Peyer's patch (tissue), 4 donors: ENCODE data around the gene SAMD4B.

ENCODE experiments used
- POLR2A ChIP-seq, 2 donors: fragments of 450-650 bp; IDR thresholded peaks; one replicate each; pipeline ENCODE4 v1.5.1; 2017; ENCODE audit warnings: antibody characterized with exemption in 2 of 2, mild to moderate bottlenecking in 2 of 2, moderate library complexity in 2 of 2
- TF ChIP-seq, protein P1 (sequence below), 6 experiments: fragments of 450-650 bp in 4 of 6; fragments of 200-600 bp in 2 of 6; sonication (generic) in 1 of 6; IDR thresholded peaks; one replicate each; pipeline ENCODE4 v1.5.1; 2017 to 2019; ENCODE audit warnings: antibody characterized with exemption in 6 of 6, mild to moderate bottlenecking in 3 of 6, moderate library complexity in 1 of 6

DNA sequence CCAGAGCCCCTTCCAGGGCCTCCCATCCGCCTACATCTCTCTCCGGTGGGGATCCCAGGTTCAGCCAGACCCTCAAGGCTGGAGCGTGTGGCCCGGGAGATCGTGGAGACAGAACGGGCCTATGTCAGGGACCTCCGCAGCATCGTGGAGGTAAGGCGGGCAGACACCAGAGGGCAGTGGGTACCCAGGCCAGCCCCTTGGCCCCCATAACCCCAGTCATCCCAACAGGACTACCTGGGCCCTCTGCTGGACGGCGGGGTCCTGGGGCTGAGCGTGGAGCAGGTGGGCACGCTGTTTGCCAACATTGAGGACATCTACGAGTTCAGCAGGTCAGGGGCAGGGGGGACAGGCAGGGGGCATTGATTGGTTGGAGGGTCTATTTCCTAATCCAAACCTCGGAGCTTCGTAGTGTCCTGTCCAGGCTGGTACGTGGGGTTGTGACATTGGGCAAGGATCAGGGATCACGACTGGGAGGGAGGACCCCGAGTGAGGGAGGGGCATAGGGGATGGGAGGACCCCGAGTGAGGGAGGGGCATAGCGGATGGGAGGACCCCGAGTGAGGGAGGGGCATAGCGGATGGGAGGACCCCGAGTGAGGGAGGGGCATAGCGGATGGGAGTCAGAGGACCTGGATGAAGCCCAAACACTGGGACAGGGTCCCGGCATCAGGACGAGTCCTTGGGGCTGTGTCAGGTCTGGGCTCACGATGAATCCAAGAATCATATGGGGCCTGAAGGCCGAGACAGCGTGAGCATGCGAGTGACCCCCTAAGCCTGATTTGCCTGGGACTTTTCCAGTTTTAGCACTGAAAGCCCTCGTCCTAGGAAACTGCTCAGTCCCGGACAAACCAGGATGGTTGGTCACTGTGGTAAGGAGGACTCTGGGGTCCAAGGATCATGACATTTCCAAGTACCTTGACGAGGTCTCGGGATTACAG is 73.2 kb downstream of the SAMD4B start:
- TF ChIP-seq, protein P1, sequence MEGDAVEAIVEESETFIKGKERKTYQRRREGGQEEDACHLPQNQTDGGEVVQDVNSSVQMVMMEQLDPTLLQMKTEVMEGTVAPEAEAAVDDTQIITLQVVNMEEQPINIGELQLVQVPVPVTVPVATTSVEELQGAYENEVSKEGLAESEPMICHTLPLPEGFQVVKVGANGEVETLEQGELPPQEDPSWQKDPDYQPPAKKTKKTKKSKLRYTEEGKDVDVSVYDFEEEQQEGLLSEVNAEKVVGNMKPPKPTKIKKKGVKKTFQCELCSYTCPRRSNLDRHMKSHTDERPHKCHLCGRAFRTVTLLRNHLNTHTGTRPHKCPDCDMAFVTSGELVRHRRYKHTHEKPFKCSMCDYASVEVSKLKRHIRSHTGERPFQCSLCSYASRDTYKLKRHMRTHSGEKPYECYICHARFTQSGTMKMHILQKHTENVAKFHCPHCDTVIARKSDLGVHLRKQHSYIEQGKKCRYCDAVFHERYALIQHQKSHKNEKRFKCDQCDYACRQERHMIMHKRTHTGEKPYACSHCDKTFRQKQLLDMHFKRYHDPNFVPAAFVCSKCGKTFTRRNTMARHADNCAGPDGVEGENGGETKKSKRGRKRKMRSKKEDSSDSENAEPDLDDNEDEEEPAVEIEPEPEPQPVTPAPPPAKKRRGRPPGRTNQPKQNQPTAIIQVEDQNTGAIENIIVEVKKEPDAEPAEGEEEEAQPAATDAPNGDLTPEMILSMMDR (IDR thresholded peaks at IDR 0.05), result no peak
- TF ChIP-seq POLR2A (IDR thresholded peaks at IDR 0.05), result no peak
